Tongue (tissue), 2 donors: ENCODE data around the gene APOD. TPM values are rescaled to one million over a fixed set of nuclear protein-coding genes. Genes with fewer than 3 reads are reported as not detected.
A peak's percentile ranks its signal among the peaks of the same experiment; 100 is the strongest.
"Not testable (repeated sequence)": the region's sequence is repeated elsewhere in the genome, so short reads cannot be mapped to it uniquely, and the experiment has no call there.

ENCODE experiments used
- DNase-seq: peaks from one replicate; pipeline ENCODE4 v3.0.0-alpha.2; 2015
- total RNA-seq: library from RNA; depleted of rRNA; stranded (reverse); fragments of >200 nt; gene quantifications from one replicate; pipeline ENCODE4 v1.2.3, GENCODE V29; 2014

The APOD gene
- 34.5 TPM for total RNA-seq

GRCh38 chr3:195583831-195584542 lies at the start of gene APOD:
TSS of gene APOD (minus strand) at chr3:195583940. CDS start at chr3:195579461, 4,479 bp downstream.
- peak; percentile 80 for DNase-seq

DNA sequence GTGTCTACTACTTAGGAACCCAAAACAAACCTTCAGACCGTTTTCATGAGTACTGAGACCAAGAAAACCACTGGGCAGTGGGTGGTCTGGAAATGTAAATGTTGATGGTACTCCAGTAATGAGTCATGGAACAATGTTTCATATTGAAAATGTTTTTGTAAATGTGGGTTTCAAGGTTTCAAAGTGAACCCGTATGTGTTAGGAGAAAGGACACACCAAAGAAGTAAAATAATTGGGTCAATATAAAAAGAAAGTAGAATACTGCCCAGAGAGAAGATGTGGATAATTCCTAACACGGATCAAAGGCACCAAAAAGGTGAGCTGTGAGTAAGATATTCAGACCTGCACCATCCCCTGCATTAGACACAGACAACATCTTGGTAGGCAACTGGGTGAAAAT lies 49.6 kb upstream of the APOD start:
- DNase-seq = not testable (repeated sequence)

GRCh38 chr3:195632501-195633185 lies 48.9 kb upstream of the APOD start:
- DNase-seq = not testable (repeated sequence)

GRCh38 chr3:195632046-195632445 lies 48.3 kb upstream of the APOD start:
- not testable (repeated sequence) for DNase-seq

DNA sequence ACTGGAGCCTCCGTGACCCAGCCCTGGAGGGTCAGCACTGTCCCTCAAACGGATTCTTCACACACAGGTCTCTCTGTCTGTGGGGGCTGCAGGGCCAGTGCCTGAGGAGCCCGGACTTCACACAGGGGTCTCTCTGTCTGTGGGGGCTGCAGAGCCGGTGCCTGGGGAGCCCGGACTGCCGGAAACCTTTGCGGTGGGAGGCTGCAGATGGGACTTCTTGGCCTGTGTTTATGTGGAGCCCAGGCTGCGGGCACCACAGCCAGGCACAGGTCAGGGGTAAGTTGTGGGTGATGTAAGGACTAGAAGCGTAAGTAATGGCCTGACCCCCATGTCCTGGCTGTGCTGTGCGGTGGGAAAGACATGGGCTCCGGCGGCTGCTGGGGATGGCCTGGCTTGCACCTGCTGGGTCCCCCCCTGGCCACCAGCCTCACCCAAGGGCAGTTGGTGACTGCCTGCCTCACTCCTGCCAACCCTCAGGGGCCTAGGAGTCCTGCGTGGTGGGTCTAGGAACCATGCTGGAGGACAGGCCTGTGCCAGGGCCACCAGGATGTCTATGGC lies 47.3 kb upstream of the APOD start:
- DNase-seq = not testable (repeated sequence)

- DNase-seq = not testable (repeated sequence)
Measured at GRCh38 chr3:195630086-195630917, 46.6 kb upstream of the APOD start.

- not testable (repeated sequence) for DNase-seq
Measured at GRCh38 chr3:195629682-195630081, 45.9 kb upstream of the APOD start.

- DNase-seq = not testable (repeated sequence)
Measured at GRCh38 chr3:195628386-195628920, 44.7 kb upstream of the APOD start.

DNA sequence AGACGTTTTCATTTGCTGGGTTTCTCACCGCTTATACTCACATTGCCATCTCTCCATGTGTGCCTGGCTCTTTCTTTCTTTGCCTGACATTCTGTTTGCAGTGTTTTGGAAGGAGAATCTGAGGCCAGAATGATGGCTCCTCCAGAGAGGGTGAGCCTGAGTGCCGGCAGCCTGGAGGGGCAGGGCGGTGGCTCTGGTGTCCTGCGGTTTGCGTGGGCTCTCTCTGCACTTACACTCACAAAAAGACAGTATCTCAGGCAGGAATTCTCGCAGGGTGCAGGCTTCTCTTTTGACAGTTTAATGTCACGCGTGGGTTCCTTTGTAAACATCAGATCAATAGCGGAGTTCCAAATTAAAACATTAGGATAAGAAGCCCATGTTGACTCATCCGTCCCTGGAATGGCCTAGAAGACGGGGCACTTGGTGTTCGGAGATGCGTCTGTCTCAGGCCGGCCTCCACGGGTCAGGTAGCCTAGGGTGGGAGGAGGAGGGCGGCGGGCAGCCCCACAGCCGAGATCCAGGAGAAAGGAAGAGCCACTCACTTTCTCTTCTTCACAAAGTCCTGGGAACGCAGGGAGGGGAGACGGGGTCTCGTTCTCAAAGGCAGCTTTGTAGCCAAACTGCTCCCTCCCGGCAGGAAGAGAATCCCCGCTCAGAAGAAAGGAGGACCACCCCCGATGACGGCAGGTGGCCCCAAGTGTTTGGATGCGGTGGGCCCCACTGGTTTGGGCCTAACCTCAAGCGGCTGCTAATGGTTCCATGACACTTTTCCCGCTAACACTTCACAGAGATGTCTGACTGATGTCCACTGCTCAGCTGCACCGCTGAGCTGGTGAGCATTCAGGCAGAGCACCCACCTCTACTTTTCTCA lies 44.0 kb upstream of the APOD start:
- DNase-seq = not testable (repeated sequence)

GRCh38 chr3:195624603-195625560 lies 41.1 kb upstream of the APOD start:
- not testable (repeated sequence) for DNase-seq

DNA sequence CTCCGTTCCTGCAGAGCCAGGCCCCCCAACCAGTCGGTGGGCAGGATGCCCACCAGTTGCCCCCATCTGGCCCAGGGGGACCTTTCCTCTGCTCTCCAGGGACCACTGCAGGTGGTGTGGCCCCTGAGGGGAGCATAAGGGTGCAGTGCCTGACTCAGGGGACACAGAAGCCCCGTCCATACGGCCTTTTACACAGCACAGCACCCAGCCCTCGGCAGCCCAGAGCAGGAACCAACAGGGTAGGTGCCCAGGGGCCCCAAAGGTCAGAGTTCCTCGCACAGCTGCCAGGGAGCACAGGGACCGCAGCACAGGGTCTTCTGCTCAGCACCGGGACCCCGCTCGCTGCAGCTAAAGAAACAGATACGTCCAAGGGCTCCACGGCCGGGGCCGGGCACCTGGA lies 40.4 kb upstream of the APOD start:
- DNase-seq = not testable (repeated sequence)

GRCh38 chr3:195623217-195623965 lies 39.7 kb upstream of the APOD start:
- DNase-seq = not testable (repeated sequence)

DNA sequence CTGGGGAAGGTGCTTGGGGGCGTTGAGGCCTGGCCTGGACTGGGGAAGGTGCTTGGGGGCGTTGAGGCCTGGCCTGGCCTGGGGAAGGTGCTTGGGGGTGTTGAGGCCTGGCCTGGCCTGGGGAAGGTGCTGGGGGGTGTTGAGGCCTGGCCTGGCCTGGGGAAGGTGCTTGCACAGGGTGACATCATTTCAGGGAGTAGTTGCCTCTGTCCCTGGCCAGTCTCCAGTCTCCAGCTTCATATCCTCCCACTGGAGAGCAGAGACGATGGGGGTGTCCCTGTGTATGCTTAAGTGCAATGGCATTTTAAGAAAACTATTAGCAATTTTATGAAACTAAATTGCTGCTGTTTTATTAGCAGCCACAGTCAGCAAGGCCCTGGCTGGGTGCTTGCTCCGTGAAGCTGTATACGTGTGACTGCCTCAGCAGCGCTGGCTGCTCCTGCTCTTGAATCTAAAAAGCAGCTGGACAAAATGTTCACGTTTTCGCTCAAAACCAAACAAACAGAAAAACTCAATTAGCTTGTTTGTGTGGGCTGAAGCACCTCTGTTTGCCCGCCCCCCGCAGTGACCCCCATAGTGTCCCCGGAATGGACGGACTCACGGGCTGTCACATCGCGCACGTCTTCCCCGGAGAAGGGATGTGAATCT lies 38.9 kb upstream of the APOD start:
- DNase-seq = not testable (repeated sequence)

GRCh38 chr3:195622012-195622411 lies 38.3 kb upstream of the APOD start:
- DNase-seq = not testable (repeated sequence)

DNA sequence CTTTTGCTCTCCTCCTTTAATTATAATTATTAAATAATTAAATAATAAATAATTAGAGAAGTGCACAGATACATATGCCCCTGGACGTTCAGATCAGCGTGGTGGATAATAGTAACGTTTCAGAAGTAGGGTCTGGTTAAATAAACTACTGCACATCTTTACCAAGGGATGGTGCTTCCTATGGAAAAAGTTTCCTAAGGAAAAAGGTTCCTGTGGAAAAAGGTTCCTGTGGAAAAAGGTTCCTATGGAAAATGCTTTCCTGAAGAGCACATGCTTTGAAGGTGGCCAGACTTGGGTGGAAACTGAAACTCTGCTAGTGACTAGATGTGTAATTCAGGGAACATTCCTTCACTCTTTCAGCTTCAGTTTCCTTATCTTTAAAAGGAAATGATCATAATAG lies 37.4 kb upstream of the APOD start:
- not testable (repeated sequence) for DNase-seq

- DNase-seq = not testable (repeated sequence)
Measured at GRCh38 chr3:195620476-195620875, 36.7 kb upstream of the APOD start.

DNA sequence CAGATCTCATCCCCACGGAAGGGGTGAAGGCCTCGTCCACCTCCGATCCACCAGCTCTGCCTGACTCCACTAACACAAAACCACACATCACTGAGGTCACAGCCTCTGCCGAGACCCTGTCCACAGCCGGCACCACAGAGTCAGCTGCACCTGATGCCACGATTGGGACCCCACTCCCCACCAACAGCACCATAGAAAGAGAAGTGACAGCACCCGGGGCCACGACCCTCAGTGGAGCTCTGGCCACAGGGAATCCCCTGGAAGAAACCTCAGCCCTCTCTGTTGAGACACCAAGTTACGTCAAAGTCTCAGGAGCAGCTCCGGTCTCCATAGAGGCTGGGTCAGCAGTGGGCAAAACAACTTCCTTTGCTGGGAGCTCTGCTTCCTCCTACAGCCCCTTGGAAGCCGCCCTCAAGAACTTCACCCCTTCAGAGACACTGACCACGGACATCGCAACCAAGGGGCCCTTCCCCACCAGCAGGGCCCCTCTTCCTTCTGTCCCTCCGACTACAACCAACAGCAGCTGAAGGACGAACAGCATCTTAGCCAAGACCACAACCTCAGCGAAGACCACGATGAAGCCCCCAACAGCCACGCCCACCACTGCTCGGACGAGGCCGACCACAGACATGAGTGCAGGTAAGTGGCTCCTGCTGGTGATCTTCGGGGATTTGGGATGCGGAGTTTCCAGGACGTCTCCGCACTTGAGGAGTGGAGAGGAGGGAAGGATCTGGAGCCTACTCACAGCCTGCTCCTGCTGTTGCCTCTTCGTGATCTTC lies 36.0 kb upstream of the APOD start:
- not testable (repeated sequence) for DNase-seq
